NAMALWA (cell line): Measurements from ENCODE around the gene KIF1C.

Source experiments
- DNase-seq: peaks from one replicate; pipeline ENCODE4 v3.0.0-alpha.2; 2015; ENCODE audit warnings: low spot score

KIF1C gene

DNA sequence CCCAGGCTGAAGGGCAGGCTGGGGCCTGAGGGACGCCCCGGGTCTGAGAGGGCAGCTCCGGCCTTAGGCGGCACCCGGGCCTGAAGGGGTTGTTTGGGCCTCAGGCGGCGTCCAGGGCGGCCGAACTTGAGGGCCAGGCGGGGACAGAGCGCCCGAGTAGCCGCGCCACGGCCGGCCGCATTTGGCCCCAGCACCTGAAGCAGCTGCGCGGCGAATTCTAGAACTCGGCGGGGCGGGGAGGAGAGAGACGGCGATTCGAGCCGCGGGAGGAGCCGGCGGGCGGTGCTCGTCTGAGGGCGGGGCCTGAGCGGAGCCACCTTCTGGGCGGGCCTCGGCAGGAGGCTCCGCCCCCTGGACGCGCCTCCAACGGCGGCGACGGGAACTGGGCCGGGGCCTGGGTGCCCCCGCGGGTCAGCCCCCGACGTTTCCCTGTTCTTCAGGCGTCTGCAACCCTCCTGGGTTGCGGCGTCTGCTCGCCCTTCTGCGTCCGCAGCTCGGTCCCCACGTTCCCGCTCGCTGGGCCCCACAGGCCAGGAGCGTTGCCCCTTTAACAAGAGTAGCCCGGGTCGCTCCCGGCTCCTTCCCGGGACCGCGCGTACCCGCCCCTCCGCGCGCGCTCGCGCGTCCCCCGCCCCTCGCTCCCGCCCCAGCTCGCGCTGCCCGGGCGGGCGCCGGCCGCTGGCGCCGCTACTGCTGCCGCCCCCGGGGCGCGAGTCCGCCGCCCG is at the start of gene KIF1C, which contains the start of gene INCA1:
Gene KIF1C, plus strand, starts transcription at position 649 of the 725 bp plus-strand sequence. CDS start 2,297 bp downstream, outside the sequence.
Gene INCA1, minus strand, starts transcription at position 221 of the 725 bp plus-strand sequence. CDS start 3,085 bp downstream, outside the sequence.
- peak; percentile 82 for DNase-seq

DNA sequence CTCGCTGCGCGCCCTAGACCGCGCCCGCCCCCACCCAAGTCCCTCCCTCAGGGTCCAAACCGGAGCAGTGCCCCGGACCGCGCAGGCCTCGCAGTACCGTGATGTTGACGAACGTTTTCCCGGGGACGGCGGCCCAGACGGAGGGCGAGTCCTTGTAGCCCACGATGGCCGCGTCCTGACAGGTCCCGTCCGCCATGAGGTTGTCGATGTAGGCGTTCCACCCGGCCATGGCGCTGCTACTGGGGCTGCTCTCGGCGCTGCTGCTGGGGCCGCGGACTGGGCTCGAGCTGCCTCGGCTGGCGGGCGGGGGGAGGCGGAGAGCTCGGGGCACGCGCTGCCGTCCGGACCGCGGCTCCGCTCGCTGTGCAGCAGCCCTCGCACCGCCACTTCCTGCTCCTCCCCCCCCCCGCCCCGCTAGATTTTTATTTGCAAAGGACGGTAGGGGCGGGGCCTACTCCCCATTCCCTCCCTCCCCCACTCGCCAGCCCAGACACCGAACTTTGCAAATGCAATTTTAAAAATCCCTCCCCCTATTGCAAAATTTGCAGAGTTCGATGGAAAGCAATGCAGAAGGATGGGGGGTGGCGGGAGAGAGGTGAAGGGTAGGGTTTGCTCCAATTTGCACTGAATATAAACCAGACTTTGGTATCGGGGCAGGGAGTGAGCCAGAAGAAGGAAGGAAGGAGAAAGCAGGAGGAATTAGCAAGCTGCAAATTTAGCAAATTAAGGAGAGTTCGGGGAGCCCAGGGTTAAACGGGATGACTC is 49.4 kb upstream of the KIF1C start, which contains the start of gene PFN1:
Gene PFN1, minus strand, starts transcription at position 365 of the 765 bp plus-strand sequence. Its CDS starts 136 bp downstream, at position 229.
- DNase-seq = peak; percentile 89

DNA sequence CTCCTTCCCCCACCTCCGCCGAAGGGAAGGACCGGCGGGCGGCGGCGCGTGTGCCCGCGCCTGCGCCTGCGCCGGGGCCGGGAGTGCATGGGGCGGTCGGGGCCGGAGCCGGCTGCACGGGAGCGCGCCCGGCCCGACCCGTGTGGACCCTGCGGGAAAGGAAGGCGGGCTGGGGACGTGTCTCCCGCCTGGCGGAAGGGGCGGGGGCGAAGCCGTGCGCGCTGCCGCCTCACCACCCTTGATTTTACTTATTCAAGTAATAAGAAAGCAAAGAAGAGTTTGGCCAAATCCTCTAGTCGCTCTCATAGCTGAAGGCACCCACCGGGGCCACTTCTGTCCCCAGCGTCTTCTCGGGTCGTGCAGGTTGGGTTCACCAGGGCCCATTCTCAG is 48.8 kb upstream of the KIF1C start:
- peak; percentile 72 for DNase-seq

DNA sequence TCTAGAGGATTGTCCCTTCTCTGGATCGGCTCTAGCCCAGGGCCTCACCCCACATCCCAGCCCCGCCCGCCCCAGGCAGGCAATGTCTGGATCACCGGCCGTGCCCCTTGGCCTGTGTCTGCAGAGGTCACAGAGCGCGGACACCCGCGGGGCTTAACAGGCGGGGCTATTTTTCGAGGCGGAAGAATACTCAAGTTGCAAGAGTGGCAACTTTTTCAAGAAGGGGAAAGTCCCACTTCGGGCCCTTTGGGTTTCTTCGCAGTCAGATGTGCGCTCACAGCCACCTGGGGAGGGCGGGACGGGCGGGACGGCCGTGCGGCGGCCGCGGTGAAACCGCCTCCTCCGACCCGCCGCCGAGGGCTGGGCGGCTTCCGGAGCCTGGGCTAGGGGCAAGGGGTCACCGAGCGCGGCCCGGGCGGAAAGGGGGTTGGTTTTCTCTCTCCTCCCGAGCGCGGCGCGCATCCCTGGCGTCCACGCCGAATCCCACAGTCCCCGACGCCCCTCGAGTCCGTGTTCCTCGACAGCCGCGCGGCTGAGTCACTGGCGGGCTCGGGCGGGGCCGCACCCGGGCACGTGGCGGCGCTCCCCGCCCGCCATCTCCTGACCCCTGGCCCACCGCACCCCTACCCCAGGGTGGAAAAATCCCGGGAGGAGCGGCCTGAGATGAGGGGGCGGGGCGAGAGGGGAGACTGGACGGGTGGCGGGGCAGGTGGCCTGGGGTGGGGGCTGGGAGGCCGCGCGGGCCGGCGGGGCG is 48.3 kb upstream of the KIF1C start:
- DNase-seq = peak; percentile 84

DNA sequence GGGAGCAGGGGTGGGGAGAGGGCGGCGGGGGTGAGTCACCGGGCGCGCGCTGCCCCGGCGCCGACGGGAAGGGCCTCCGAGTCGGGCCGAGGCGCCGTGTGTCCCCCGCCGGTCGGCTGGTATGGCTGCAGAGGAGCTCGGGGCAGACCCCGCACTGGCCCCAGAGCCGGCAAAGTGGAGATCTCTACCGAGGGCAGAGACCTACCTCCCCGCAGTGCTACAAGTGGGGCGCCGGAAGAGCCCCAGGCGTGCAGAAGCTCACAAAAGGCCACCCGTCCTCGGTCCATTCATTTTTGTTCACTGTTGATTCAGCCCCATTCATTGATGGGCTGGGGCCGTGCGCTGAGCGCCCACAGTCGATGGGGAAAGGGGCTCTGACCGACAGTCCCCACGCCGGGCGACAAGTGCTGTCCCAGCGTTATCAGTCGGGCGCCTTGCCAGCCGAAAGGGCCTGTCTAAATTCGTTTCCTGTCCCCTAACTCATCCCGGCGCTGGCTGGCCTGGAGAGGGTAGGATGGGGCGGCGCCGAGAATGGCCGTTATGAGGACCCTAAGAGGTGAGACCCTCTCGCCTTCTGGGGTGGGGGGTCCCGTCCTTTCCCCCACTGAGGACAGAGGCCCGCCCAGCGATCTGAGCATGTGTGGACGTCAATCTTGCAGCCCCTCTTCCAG is 47.5 kb upstream of the KIF1C start:
- DNase-seq = peak; percentile 35

DNA sequence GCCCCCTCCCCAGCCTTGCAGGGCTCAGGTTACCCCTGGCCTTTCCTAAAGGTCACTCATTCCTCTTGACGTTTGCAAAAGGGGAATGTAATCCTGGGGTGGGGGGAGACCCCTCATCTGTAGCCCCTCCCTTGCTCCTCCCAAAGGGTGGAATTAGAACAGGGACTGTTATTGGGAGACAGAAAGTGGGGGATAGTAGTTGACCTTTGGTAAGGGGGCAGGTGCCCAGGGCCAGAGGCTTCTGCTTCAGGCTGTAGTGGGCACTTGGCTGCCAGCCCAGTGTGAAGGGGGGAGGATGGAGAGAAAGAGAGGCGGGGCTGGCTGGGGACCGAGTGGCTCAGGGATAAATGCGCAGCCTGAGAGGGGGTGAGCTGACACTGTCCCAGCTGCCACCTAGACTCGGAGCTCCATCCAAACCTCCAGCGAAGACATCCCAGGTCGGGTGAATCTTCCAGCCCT is 47.0 kb upstream of the KIF1C start, which contains the start of gene ENO3:
Gene ENO3, plus strand, starts transcription at position 374 of the 459 bp plus-strand sequence. CDS start 711 bp downstream, outside the sequence.
- DNase-seq = no peak

DNA sequence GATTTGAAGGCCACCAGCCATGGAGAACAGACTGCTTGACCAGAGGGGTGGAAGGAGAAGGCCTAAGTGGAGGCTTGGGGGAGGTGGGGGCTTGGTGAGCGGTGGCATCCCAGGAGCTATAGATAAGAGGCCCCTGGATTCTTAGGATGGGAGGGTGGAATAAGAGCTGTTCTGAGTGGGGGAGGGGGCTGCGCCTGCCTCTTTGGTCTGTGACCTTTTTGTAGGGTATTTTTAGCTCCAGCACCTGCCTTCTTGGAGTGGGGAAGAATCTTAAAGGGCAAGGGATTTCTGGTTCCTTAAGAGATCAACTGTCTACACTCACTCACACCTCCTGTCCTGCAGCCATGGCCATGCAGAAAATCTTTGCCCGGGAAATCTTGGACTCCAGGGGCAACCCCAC is 46.3 kb upstream of the KIF1C start:
- no peak for DNase-seq

DNA sequence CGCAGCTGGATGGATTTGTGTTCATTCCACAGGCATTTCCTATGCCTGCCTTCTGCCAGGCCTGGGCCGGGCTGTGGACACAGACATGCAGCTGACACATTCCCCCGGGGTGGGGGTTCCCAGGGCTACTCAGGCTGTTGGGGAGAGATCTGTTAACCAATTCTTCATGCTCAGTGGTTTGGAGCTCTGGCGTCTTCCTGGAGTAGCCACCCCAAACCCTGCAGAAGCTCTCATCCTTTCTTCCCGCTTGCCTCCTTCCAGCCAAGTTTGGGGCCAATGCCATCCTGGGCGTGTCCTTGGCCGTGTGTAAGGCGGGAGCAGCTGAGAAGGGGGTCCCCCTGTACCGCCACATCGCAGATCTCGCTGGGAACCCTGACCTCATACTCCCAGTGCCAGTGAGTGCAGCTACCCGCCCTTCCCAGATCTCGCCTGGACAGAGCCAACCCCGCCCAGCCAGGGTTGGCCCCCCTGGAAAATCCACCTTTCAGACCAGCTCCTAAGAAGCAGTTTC is 44.2 kb upstream of the KIF1C start:
- no peak for DNase-seq

DNA sequence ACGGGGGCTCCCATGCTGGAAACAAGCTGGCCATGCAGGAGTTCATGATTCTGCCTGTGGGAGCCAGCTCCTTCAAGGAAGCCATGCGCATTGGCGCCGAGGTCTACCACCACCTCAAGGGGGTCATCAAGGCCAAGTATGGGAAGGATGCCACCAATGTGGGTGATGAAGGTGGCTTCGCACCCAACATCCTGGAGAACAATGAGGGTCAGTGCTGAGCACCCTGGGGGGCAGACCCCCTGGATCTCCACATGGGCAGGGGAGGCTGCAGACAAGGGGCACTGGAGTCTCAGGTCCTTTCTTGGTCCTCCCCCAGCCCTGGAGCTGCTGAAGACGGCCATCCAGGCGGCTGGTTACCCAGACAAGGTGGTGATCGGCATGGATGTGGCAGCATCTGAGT is 42.7 kb upstream of the KIF1C start:
- no peak for DNase-seq

DNA sequence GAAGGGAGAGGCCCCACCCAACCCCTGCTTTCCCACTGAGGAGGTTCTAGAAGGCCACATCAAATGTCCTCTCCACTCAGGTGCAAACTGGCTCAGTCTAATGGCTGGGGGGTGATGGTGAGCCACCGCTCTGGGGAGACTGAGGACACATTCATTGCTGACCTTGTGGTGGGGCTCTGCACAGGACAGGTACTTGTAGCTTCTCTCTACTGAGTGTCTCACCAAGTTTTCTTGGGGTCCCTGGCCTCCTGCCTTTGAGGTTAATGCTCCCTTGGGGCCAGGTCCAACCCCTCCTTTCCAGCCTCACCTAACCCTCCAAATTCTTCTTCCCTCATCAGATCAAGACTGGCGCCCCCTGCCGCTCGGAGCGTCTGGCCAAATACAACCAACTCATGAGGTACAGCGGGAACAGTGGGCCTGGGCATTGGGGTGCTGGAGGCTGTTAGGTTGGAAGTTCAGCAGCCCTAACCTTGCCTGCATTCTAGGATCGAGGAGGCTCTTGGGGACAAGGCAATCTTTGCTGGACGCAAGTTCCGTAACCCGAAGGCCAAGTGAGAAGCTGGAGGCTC is 41.2 kb upstream of the KIF1C start:
- no peak for DNase-seq

DNA sequence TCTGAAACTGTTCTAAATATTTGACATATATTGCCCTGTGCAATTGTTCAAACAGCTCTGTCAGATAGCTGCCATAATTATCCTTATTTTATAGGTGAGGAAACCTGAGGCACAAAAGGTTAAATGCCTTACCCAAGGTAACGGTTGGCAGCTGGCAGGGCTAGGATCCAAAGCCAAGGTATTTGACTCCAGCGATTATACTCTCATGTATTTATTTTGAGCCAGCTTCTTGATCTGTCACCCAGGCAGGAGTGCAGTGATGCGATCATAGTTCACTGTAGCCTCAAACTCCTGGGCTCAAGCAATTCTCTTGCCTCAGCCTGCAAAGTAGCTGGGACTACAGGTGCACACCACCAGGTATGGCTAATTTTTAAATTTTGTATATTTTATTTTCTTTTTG is 39.6 kb upstream of the KIF1C start:
- no peak for DNase-seq

DNA sequence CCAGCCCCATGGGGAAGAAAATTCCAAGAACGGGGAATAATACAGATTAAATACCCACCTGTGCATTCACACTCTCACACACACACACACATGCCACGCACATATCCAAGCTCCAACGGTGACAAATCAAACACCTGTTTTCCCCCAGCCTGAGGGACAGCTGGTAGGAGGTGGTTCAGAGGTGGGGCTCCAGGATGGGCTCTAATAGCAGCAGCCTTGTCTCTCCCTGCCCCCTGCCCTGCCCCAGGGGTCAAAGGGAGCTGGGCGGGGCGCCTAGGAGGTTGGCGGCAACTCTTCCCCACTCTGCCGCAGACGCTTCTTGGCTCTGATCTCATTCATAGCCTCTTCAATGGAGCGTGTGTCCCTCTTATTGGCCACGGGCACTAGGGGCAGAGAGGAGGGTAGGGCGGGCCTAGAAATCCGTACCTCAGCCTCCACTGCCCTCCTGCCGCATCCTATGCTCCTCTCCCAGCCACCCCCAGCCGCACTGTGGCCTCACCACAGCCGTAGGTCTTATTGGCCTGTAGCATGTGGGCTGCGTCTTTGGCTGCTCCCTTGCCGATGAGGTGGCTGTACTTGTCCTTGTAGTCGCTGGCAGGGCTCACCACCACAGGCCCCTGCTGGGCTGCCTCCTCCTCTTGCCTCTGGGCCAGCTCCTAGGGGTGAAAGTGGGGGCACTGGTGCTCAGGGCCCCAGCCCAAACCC is 38.3 kb upstream of the KIF1C start:
- no peak for DNase-seq

DNA sequence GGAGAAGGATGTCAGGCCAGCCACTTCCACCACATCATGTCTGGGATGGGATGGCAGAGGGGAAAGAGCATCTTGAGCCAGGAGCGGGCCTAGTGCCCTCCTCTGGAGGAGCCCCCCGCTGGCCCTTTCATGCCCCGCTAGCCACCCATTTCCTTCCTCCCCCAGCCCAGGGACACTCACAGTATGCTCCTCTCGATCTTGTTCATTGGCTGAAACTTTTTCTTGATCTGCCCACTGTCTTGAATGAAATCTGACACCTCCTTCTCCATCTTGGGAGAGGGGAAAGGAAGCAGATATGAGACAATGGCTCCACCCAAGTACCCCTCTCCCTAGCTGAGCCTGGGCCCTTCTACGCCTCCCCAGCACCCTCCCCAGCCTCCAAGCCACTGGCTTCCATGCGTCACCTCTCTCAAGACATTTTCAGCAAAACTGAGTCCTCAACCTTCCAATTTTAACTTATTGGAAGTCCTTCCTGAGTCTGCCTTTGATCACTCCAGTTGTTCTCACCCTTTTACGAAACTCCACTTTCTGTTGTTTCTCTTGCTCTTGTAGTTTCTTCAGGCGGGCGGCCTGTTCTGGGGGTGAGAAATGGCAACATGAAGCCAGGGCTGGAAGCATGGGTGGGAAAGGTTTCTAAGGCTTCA is 37.3 kb upstream of the KIF1C start:
- no peak for DNase-seq

DNA sequence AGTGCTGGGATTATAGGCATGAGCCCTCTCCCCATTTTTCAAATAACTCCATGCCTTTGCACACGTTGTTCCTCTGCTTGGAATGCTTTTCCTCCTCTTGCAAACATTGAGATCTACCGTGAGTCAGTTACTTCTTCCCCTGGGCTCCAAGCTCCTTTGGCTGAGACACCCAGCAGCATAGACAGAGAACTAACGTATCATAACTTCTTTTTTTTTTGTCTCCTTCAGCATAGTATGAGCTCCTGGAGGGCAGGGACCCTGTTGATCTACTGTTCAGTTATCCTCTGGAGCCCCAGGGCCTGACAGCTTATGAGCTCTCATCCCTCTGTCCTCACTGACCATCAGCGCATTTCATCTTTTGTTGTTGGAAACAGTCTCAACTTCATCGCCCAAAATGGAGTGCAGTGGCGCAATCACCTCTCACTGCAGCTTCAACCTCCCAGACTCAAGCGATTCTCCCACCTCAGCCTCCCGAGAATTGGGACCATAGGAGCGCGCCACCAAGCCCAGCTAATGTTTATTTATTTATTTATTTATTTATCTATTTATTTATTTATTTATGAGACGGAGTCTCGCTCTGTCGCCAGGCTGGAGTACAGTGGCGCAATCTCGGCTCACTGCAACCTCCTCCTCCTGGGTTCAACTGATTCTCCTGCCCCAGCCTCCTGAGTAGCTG is 32.3 kb upstream of the KIF1C start:
- DNase-seq = no peak

DNA sequence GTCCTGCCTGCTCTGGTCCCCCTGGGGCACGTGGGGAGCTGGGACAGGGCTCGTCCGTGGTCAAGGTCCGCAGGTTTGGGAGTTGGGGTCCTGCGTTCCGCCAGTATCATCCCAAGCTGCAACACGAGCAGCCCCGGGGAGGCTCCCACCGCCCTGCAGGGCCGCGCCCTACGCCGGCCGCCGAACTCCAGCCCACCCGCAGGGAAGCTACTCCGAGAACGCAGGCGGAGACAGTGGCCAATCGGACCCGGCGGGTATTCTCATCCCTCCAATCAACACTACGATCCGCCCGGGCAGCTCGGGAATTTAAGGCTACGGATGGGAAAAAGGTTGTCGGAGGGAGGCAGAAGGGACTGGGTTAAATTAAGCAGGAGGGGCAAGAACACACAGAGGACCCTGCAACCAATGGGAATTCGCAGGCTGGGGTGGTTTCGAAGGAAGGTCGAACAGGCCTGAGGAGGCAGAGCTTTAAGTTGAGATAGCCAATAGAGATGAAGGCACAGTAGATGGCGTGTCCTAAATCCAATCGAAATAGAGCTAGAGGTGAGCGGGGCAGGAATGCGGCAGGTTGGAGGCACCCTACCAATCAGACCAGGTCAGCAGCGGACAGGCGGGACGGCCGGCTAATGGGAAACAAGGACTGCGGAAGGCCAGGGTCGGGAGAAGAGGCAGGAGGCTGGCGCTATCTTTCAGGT is 30.8 kb upstream of the KIF1C start:
- DNase-seq = peak; percentile 95

DNA sequence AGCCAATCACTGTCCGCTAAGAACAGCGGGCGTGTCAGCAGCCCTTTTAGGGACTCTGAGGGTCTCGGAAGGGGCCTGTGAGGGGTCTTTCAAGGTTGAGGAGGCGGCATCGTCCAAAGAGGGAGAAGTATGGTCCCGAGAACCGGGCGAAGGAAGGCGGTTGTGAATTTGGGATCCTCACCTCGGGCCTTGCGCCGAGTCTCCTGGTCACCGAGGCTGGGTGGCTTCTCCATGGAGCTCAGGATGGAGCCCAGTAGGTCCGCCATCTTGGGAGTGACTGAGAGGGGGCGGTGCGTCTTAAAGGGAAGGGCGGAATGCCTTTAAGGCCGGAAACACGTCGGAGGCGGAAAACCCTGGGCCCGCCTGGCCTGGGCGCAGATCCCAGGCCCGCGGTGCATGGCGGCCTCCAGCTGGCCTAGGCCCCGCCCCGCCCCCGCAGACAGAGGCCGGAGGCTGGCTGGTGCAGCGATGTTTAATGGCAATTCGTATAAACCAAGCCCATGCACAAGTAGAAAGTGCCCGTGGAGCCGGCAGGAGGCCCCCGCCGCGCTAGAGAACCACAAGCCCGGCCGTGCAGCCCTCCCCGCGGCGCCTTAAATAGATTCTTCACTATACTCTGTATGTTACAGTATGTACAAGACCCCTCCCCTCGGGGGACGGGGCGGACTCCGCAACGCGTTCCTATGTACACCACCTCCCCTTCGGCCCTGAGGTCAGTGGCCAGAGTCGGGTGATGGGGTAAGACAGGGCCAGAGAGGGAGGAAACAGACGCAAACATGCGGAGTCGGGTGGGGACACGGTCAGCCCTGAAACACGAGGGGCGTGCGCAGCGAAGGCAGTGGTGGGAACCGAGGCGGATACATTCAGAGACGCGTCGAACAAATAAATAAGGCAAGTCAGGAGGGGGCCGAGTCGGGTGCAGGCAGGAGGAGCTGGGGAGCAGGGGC is 29.9 kb upstream of the KIF1C start, which contains the start of gene SPAG7:
Gene SPAG7, minus strand, starts transcription at position 279 of the 947 bp plus-strand sequence. Its CDS starts 13 bp downstream, at position 266.
- DNase-seq = peak; percentile 87

DNA sequence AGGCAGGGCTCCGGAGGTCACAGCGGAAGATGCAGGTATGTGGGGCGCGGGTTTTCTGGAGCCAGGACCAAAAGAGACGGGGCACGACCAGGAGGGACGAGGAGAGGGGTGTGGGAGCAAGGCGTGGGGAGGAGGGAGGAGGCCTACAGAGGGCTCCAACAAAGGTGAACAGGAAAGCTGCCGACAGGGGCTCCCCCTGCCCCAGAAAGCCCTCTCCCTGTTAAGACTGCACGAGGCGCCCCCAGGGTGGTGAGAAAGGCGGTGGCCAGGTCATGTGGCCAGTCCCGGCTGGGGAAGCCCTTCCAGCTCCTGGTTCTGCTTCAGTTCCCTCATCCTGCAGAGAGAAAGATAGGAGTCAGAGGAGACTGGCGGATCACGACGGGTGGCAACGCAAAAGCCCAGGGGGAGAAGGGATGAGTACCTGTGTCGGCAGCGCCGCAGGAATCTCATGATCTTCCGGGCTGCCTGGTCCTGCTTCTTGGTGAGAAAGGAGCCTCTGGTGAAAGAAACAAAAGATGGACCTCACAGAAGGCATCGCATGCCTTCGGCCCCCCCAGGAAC is 29.2 kb upstream of the KIF1C start:
- no peak for DNase-seq
